Tibial nerve (tissue), 4 donors: ENCODE measurements around the gene LILRA5. TPM values are rescaled to one million over a fixed set of nuclear protein-coding genes. Genes with fewer than 3 reads are reported as not detected.

Source experiments
- DNase-seq, 2 donors: peaks; one replicate each; pipeline ENCODE4 v3.0.0-alpha.2; 2019; ENCODE audit warnings: low spot score in 2 of 2
- H3K27ac ChIP-seq, 4 donors: fragments of 200-600 bp; sonication (generic) in 3 of 4; one replicate each; pipeline ENCODE4 v1.5.1; 2017 to 2019; ENCODE audit warnings: mild to moderate bottlenecking in 1 of 4
- H3K27me3 ChIP-seq, 2 donors: fragments of 200-600 bp; sonication (generic) in 1 of 2; one replicate each; pipeline versions ENCODE4 v1.5.1 to v1.6.0; 2017 to 2019
- H3K36me3 ChIP-seq, 3 donors: fragments of 200-600 bp; sonication (generic); one replicate each; pipeline ENCODE4 v1.5.1; 2018 to 2019
- H3K4me1 ChIP-seq, 4 donors: fragments of 200-600 bp; sonication (generic) in 3 of 4; one replicate each; pipeline ENCODE4 v1.5.1; 2017 to 2019
- H3K4me3 ChIP-seq, 4 donors: fragments of 200-600 bp; sonication (generic) in 3 of 4; one replicate each; pipeline ENCODE4 v1.5.1; 2017 to 2019; ENCODE audit warnings: mild to moderate bottlenecking in 1 of 4, moderate library complexity in 1 of 4
- H3K9me3 ChIP-seq, 4 donors: fragments of 200-600 bp; sonication (generic) in 3 of 4; one replicate each; pipeline ENCODE4 v1.5.1; 2017 to 2019
- EP300 ChIP-seq, 2 donors: sonication (generic); formaldehyde crosslinking; IDR thresholded peaks; one replicate each; pipeline ENCODE4 v1.6.1; 2017; ENCODE audit warnings: antibody characterized with exemption in 2 of 2, mild to moderate bottlenecking in 1 of 2
- POLR2A ChIP-seq, 2 donors: fragments of 450-650 bp; IDR thresholded peaks; one replicate each; pipeline ENCODE4 v1.6.1; 2017; ENCODE audit warnings: antibody characterized with exemption in 2 of 2, mild to moderate bottlenecking in 2 of 2, moderate library complexity in 2 of 2
- WGBS, 2 donors: methylation state at CpG; one replicate each; pipeline ENCODE4 v1.1.5; 2018; 5-methylcytosine and 5-hydroxymethylcytosine counted together
- total RNA-seq, 4 donors: library from RNA; depleted of rRNA; stranded (reverse); fragments of >200 nt; gene quantifications; one replicate each; pipeline ENCODE4 v1.1.0, GENCODE V29; 2016
- TF ChIP-seq, protein P1 (sequence below), 5 experiments: fragments of 200-600 bp in 3 of 5; fragments of 450-650 bp in 2 of 5; sonication (generic) in 3 of 5; IDR thresholded peaks; one replicate each; pipeline ENCODE4 v1.5.1; 2016 to 2019; ENCODE audit warnings: antibody characterized with exemption in 5 of 5, mild to moderate bottlenecking in 3 of 5, moderate library complexity in 2 of 5

Gene LILRA5
- total RNA-seq, 4 donors from 2014 or later: 0.42 to 3.9 (median 1.4) TPM; not detected in 1

DNA sequence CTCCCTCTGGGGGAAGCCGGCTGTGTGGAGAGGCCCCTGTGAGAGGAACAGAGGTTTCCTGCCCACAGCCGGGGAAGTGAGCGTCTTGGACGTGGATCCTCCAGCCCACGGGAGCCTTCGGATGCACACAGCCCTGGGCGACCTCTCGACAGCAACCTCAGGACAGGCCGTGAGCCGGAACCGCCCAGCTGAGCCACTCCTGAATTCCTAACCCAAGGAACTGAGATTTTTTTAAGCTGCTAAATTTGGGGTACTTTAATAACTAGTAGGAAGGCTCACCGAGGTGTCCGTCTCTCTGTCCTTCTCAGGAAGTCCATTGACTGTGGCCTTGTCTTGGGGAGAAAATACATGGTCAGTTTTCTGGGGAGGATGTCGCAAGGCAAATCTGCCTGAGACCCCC is 42.7 kb upstream of the LILRA5 start:
- DNase-seq: no peak
- Histone ChIP-seq H3K27ac (no peak overlapping the region), H3K4me1 (no peaks in the 10 kb centered on the region), H3K36me3 (no peaks in the 10 kb centered on the region), H3K9me3 (no peaks in the 10 kb centered on the region), H3K27me3 (no peaks in the 10 kb centered on the region), H3K4me3 (no peak overlapping the region)
- WGBS, 2 donors: 72 to 78% methylated on average over 14 of the region's 14 CpGs
- TF ChIP-seq POLR2A (IDR thresholded peaks at IDR 0.05): no peak
- TF ChIP-seq, protein P1, sequence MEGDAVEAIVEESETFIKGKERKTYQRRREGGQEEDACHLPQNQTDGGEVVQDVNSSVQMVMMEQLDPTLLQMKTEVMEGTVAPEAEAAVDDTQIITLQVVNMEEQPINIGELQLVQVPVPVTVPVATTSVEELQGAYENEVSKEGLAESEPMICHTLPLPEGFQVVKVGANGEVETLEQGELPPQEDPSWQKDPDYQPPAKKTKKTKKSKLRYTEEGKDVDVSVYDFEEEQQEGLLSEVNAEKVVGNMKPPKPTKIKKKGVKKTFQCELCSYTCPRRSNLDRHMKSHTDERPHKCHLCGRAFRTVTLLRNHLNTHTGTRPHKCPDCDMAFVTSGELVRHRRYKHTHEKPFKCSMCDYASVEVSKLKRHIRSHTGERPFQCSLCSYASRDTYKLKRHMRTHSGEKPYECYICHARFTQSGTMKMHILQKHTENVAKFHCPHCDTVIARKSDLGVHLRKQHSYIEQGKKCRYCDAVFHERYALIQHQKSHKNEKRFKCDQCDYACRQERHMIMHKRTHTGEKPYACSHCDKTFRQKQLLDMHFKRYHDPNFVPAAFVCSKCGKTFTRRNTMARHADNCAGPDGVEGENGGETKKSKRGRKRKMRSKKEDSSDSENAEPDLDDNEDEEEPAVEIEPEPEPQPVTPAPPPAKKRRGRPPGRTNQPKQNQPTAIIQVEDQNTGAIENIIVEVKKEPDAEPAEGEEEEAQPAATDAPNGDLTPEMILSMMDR (IDR thresholded peaks at IDR 0.05): no peak
- no peak for TF ChIP-seq EP300 (IDR thresholded peaks at IDR 0.05)

DNA sequence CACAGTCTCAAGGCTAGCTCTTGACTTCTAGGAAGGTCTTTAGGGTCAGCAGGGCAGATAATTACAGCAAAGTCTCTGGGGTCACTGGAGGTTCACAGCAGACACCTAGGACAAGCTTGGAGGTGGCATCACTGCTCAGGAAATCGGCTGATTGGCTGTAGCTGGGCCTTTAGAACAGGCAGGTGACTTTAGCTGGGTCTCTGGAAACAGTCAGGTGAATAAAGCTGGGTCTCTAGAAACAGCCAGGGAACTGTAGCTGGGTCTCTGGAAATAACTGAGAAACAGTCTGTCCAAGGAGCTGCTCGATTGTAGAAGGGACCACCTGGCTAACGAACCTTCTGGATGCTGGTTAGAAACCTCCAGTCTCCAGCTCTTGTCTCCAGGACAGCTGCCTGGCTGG is 41.8 kb upstream of the LILRA5 start:
- Histone ChIP-seq H3K36me3 (no peaks in the 10 kb centered on the region), H3K4me1 (no peaks in the 10 kb centered on the region), H3K9me3 (no peaks in the 10 kb centered on the region), H3K27me3 (no peaks in the 10 kb centered on the region), H3K27ac (no peak overlapping the region), H3K4me3 (no peak overlapping the region)
- TF ChIP-seq, protein P1 (IDR thresholded peaks at IDR 0.05): no peak
- TF ChIP-seq POLR2A (IDR thresholded peaks at IDR 0.05) (no peak), EP300 (IDR thresholded peaks at IDR 0.05) (no peak)
- no peak for DNase-seq
- WGBS, 2 donors: 54 to 68% methylated on average over 3 of the region's 3 CpGs

DNA sequence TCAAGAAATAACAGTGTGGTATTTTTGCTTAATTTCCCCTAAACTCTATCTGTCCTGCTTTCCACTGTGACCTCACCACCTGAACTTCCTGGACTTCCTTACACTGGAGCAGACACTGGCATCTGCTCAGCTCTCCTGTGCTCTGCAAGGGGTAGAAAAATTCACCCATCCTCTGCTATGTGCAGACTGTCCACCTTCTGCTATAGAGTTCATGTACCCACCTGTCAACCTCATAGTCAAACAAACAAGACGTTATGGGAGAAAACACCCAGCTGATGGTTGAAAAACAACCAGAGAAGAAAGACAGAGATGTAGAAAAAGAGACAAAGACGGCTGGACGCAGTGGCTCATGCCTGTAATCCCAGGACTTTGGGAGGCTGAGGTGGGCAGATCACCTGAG is 39.6 kb upstream of the LILRA5 start:
- WGBS, 2 donors: 50 to 87% methylated on average over 3 of the region's 3 CpGs
- TF ChIP-seq, protein P1 (IDR thresholded peaks at IDR 0.05): no peak
- TF ChIP-seq EP300 (IDR thresholded peaks at IDR 0.05): no peak
- TF ChIP-seq POLR2A (IDR thresholded peaks at IDR 0.05): no peak

DNA sequence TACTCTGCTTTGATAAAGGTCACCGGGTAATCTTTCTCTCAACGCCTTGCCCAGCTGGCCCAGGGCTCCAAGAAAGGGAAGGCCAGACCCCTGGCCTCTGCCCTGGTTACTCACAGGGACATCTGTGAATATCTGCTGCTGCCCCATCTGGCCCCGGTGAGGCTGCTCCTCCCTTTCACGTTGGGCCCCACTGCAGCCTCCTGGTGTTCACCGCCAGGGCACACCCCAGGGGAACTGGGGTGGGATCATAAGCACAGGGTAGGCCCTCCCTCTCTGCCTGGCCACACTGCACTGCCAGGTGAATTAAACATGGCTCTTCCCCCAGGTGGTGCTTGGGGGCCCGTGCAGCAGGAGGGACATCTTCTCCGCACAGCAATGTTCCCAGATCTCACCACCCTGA is 39.1 kb upstream of the LILRA5 start:
- no peak overlapping the region for H3K4me3 ChIP-seq

More for the DNA sequence above, 39.6 kb upstream of the LILRA5 start:
- H3K4me1 ChIP-seq: no peaks in the 10 kb centered on the region
- no peaks in the 10 kb centered on the region for H3K27me3 ChIP-seq
- no peak overlapping the region for H3K27ac ChIP-seq
- H3K4me3 ChIP-seq: no peak overlapping the region
- no peak for DNase-seq
- no peaks in the 10 kb centered on the region for H3K36me3 ChIP-seq
- no peaks in the 10 kb centered on the region for H3K9me3 ChIP-seq

DNA sequence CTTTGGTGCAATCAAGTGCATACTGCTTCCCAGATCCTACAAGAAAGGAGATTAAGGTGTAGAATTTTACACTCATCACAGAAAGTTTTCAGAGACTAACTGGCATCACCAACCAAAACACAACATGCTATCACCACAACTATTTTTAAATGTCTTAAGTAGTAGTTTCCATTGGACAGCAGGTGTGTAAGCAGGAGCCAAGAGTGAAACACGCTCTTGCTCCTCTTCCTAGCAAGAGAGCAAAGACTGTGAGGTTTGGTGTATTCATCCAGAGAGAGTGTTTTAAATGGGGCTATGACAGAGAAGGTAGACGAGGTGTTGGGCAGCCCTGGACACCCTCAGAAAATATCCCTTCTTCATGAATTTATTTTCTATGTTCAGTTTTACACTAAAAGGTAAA is 38.5 kb upstream of the LILRA5 start:
- Histone ChIP-seq H3K27me3 (no peaks in the 10 kb centered on the region), H3K4me1 (no peaks in the 10 kb centered on the region), H3K27ac (no peak overlapping the region), H3K36me3 (no peaks in the 10 kb centered on the region), H3K9me3 (no peaks in the 10 kb centered on the region), H3K4me3 (no peak overlapping the region)
- no peak for DNase-seq
- no peak for TF ChIP-seq POLR2A (IDR thresholded peaks at IDR 0.05)
- TF ChIP-seq, protein P1 (IDR thresholded peaks at IDR 0.05): no peak
- no peak for TF ChIP-seq EP300 (IDR thresholded peaks at IDR 0.05)
- 40 to 42% methylated on average over 2 of the region's 2 CpGs for WGBS, 2 donors

More for the DNA sequence above, 39.1 kb upstream of the LILRA5 start:
- no peak for DNase-seq
- Histone ChIP-seq H3K27ac (no peak overlapping the region), H3K9me3 (no peaks in the 10 kb centered on the region), H3K36me3 (no peaks in the 10 kb centered on the region), H3K27me3 (no peaks in the 10 kb centered on the region), H3K4me1 (no peaks in the 10 kb centered on the region)
- WGBS, 2 donors: 58 to 59% methylated on average over 6 to 7 of the region's 7 CpGs
- TF ChIP-seq POLR2A (IDR thresholded peaks at IDR 0.05) (no peak), EP300 (IDR thresholded peaks at IDR 0.05) (no peak)
- TF ChIP-seq, protein P1 (IDR thresholded peaks at IDR 0.05): no peak
